Subcutaneous adipose tissue (tissue), 4 donors: ENCODE data around the gene WBP2. TPM values are rescaled to one million over a fixed set of nuclear protein-coding genes. Genes with fewer than 3 reads are reported as not detected.

Experiments used
- CTCF ChIP-seq: fragments of 450-650 bp; IDR thresholded peaks from one replicate; pipeline ENCODE4 v1.5.1; 2016; ENCODE audit warnings: low read depth, mild to moderate bottlenecking, control low read depth, antibody characterized with exemption, moderate library complexity
- total RNA-seq, 4 donors: library from RNA; depleted of rRNA; stranded (reverse); fragments of >200 nt; gene quantifications; one replicate each; pipeline ENCODE4 v1.1.0, GENCODE V29; 2016

WBP2 gene
- total RNA-seq, 4 donors from 2014 or later = 55.3 to 91.7 (median 65.6) TPM

GRCh38 chr17:75839942-75840798, 15.0 kb downstream of the WBP2 start:
- no peak for TF ChIP-seq CTCF

- no peak for TF ChIP-seq CTCF
Measured at GRCh38 chr17:75838410-75838809, 16.7 kb downstream of the WBP2 start.

GRCh38 chr17:75837899-75838298, 17.2 kb downstream of the WBP2 start:
- no peak for TF ChIP-seq CTCF

- no peak for TF ChIP-seq CTCF
Measured at GRCh38 chr17:75836605-75837004, 18.5 kb downstream of the WBP2 start.

GRCh38 chr17:75835654-75835987, 19.5 kb downstream of the WBP2 start:
- TF ChIP-seq CTCF = no peak

GRCh38 chr17:75834928-75835653, 20.0 kb downstream of the WBP2 start:
- no peak for TF ChIP-seq CTCF

- TF ChIP-seq CTCF = no peak
Measured at GRCh38 chr17:75834279-75834920, 20.7 kb downstream of the WBP2 start.
